Measurements from ENCODE around the gene ETV3.

GRCh38 chr1:157105298-157105987, 32.8 kb downstream of the ETV3 start:
- TF ChIP-seq CTCF (IDR thresholded peaks at IDR 0.05) = no peak
- no peak for TF ChIP-seq POLR2A (IDR thresholded peaks at IDR 0.05)
